Activated effector memory CD4-positive, alpha-beta T cell treated with anti-CD3 and anti-CD28 coated beads, Interleukin-2, amount 50 U/mL, for 16 hours (primary cell): ENCODE data around the gene UTP20.
"Not testable (repeated sequence)": the region's sequence is repeated elsewhere in the genome, so short reads cannot be mapped to it uniquely, and the experiment has no call there.

Source experiments
- DNase-seq: peaks from one replicate; pipeline ENCODE4 v3.0.0-alpha.2; 2020

UTP20 gene

GRCh38 chr12:101327546-101327945 lies 47.6 kb downstream of the UTP20 start:
- no peak for DNase-seq

- no peak for DNase-seq
Observed at GRCh38 chr12:101328917-101329316, 49.0 kb downstream of the UTP20 start.

- DNase-seq = no peak
Observed at GRCh38 chr12:101330631-101331030, 50.7 kb downstream of the UTP20 start.

- DNase-seq = no peak
Observed at GRCh38 chr12:101336437-101336836, 56.5 kb downstream of the UTP20 start.

GRCh38 chr12:101338087-101338486 lies 58.2 kb downstream of the UTP20 start:
- no peak for DNase-seq

GRCh38 chr12:101343893-101344292 lies 64.0 kb downstream of the UTP20 start:
- DNase-seq = no peak

- no peak for DNase-seq
Observed at GRCh38 chr12:101351682-101352081, 71.8 kb downstream of the UTP20 start.

- DNase-seq = no peak
Observed at GRCh38 chr12:101356794-101357193, 76.9 kb downstream of the UTP20 start.

GRCh38 chr12:101361455-101361854 lies 81.5 kb downstream of the UTP20 start:
- no peak for DNase-seq

GRCh38 chr12:101368016-101368415 lies 88.1 kb downstream of the UTP20 start:
- no peak for DNase-seq

- DNase-seq = no peak
Observed at GRCh38 chr12:101372431-101372830, 92.5 kb downstream of the UTP20 start.

- no peak for DNase-seq
Observed at GRCh38 chr12:101375573-101375972, 95.7 kb downstream of the UTP20 start.

- no peak for DNase-seq
Observed at GRCh38 chr12:101379149-101379548, 99.2 kb downstream of the UTP20 start.

GRCh38 chr12:101391181-101391580 lies 111.3 kb downstream of the UTP20 start:
- DNase-seq = not testable (repeated sequence)

GRCh38 chr12:101407049-101407435 lies 127.1 kb downstream of the UTP20 start:
- DNase-seq = no peak

- peak; percentile 92 for DNase-seq
Observed at GRCh38 chr12:101407436-101408345, 127.8 kb downstream of the UTP20 start, which contains the start of gene ARL1. TSS of gene ARL1 (minus strand) at chr12:101407772. CDS start at chr12:101407645, 127 bp downstream.

GRCh38 chr12:101410169-101410568 lies 130.3 kb downstream of the UTP20 start:
- not testable (repeated sequence) for DNase-seq

GRCh38 chr12:101414533-101415119 lies 134.7 kb downstream of the UTP20 start:
- no peak for DNase-seq

GRCh38 chr12:101415228-101415627 lies 135.3 kb downstream of the UTP20 start:
- DNase-seq = no peak

- DNase-seq = not testable (repeated sequence)
Observed at GRCh38 chr12:101422066-101422465, 142.2 kb downstream of the UTP20 start.

GRCh38 chr12:101424620-101425019 lies 144.7 kb downstream of the UTP20 start:
- DNase-seq = no peak

GRCh38 chr12:101430456-101430855 lies 150.6 kb downstream of the UTP20 start:
- no peak for DNase-seq

GRCh38 chr12:101436136-101436535 lies 156.2 kb downstream of the UTP20 start:
- no peak for DNase-seq
